Skeletal muscle satellite cell (primary cell): ENCODE measurements around the gene NSFL1C.
A peak's percentile ranks its signal among the peaks of the same experiment; 100 is the strongest.

Experiments used
- H3K27me3 ChIP-seq: 2 replicates; pipeline ENCODE4 v1.7.0; 2013; ENCODE audit warnings: low read length; ENCODE audit not compliant: control insufficient read depth, insufficient read depth
- H3K36me3 ChIP-seq: 2 replicates; pipeline ENCODE4 v1.7.0; 2013; ENCODE audit warnings: mild to moderate bottlenecking, control low read depth, low read length; ENCODE audit not compliant: insufficient read depth
- H3K4me1 ChIP-seq: 2 replicates; pipeline ENCODE4 v1.7.0; 2013; ENCODE audit warnings: low read length; ENCODE audit not compliant: control insufficient read depth, insufficient read depth
- H3K4me2 ChIP-seq: 2 replicates; pipeline ENCODE4 v1.7.0; 2013; ENCODE audit warnings: mild to moderate bottlenecking, low read length
- H3K4me3 ChIP-seq: 2 replicates; pipeline ENCODE4 v1.7.0; 2013; ENCODE audit warnings: low read length
- H3K9ac ChIP-seq: 2 replicates; pipeline ENCODE4 v1.7.0; 2013; ENCODE audit warnings: mild to moderate bottlenecking, low read depth, low read length, moderate library complexity
- H3K9me3 ChIP-seq: replicated peaks from 2 replicates; pipeline ENCODE4 v1.7.0; 2013; ENCODE audit warnings: mild to moderate bottlenecking, control low read depth, low read length

The NSFL1C gene

DNA sequence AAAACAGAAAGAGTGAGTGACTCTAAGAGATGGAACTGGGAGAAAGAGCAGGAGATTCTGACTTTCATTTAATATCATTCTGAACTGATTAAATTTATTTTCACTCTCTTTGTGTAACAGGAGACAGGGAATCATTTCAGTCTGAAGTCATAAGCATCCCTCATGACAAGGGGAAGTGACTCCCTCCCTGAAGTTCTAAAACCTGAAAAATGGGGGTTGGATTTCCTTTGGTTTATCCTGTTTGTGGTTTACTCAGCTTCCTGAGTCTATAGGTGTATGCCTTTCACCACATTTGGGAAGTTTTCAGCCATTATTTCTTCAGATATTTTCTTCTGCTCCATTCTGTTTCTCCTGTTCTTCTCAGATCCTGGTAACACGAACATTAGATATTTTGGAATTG lies 70.4 kb downstream of the NSFL1C start:
- Histone ChIP-seq H3K9ac (no peak overlapping the region), H3K36me3 (no peaks in the 10 kb centered on the region), H3K4me2 (no peak overlapping the region), H3K27me3 (peaks cover 7% of the 10 kb centered on the region), H3K4me3 (no peak overlapping the region), H3K9me3 (no peaks in the 10 kb centered on the region), H3K4me1 (peaks cover 27% of the 10 kb centered on the region)

DNA sequence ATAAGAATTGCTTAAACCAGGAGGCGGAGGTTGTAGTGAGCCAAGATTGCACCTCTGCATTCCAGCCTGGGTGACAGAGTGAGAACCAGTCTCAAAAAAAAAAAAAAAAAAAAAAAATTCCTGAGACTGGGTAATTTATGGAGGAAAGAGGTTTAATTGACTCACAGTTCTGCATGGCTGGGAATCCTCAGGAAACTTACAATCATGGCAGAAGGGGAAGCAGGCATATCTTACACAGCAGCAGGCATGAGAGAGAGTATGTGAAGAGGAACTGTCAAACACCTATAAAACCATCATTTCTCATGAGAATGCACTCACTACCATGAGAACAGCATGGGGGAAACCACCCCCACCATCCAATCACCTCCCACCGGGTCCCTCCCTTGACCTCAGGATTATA lies 72.0 kb downstream of the NSFL1C start:
- Histone ChIP-seq H3K36me3 (peaks cover 10% of the 10 kb centered on the region), H3K27me3 (peaks cover 7% of the 10 kb centered on the region), H3K4me2 (no peak overlapping the region), H3K9ac (no peak overlapping the region), H3K4me1 (peaks cover 29% of the 10 kb centered on the region), H3K4me3 (no peak overlapping the region), H3K9me3 (no peaks in the 10 kb centered on the region)

GRCh38 chr20:1393507-1393882 lies 73.2 kb downstream of the NSFL1C start:
- H3K27me3 ChIP-seq = peaks cover 7% of the 10 kb centered on the region
- peak overlapping the region; percentile 90 for H3K4me2 ChIP-seq
- peaks cover 20% of the 10 kb centered on the region for H3K36me3 ChIP-seq
- H3K4me3 ChIP-seq = peak overlapping the region; percentile 97
- peak overlapping the region; percentile 86 for H3K9ac ChIP-seq
- peaks cover 38% of the 10 kb centered on the region for H3K4me1 ChIP-seq
- no peaks in the 10 kb centered on the region for H3K9me3 ChIP-seq

DNA sequence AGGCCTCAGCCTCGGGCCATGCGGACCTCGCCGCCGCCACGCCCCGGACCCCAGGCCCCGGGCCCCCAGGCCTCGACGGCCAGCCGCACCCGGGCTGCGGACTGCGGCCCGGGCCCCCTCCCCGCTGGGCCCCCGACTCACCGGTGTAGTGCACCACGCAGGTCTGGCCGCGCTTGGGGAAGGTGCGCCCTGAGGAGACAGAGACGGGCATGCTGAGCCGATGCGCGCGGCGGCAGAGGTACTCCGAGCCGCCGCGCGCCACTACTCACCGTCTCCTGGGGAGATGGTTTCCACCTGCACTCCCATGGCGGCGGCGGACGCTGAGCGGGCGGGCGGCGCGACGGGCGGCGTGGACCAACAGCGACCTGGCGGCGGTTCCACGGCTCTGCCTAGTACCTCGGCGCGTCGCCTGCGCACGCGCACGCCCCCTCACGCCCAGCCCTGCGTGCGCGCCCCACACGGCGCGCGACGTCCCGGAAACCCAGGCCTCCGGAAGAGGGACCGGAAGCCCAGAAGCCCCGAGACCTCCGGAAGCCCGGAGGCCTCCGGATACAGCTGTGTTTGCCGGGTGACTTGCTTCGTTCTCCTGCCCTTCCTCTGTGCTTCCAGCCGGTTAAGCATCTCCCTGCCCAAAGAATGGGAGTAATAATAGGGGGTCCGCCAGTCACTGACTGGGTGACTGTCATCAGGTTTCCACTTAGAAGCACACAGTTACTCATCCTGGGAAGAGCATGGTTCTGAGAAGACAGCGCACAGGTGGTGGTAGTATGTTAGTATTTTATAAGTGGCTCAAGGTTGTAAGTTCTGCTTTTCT lies 73.7 kb downstream of the NSFL1C start, which contains the start of gene FKBP1A:
TSS of gene FKBP1A (minus strand) at position 362 of the 814 bp plus-strand sequence. CDS start at position 306, 56 bp downstream.
- Histone ChIP-seq H3K4me1 (peaks cover 44% of the 10 kb centered on the region), H3K4me3 (peak within 1 kb of the TSS; percentile 97), H3K9me3 (no peaks in the 10 kb centered on the region), H3K4me2 (peak within 1 kb of the TSS; percentile 90), H3K9ac (peak within 1 kb of the TSS; percentile 86), H3K36me3 (peaks cover 20% of the 10 kb centered on the region), H3K27me3 (peaks cover 7% of the 10 kb centered on the region)

DNA sequence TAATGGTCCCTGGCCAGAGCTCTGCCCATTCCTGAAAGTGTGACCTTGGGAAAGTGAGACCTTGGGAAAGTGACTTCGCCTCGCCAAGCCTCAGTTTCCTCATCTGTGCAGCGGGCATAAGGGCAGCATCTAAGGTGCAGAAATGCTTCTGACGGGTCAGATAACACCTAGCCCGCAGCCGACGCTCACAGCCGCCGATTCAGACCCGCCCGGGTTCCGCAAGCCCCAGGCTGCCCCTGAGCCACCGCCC lies 74.3 kb downstream of the NSFL1C start:
- Histone ChIP-seq H3K9me3 (no peaks in the 10 kb centered on the region), H3K4me1 (peaks cover 45% of the 10 kb centered on the region), H3K36me3 (peaks cover 20% of the 10 kb centered on the region), H3K4me2 (peak overlapping the region; percentile 90), H3K4me3 (peak overlapping the region; percentile 97), H3K9ac (peak overlapping the region; percentile 86), H3K27me3 (peaks cover 7% of the 10 kb centered on the region)
